ENCODE measurements around the gene PARVG.

The PARVG gene

GRCh38 chr22:44246615-44247326, 66.0 kb downstream of the PARVG start:
- peak; percentile 6 for DNase-seq

- DNase-seq, result no peak
These were observed 66.6 kb downstream of the PARVG start for GRCh38 chr22:44247346-44247745.

GRCh38 chr22:44247923-44248892, 67.5 kb downstream of the PARVG start:
- no peak for DNase-seq

DNA sequence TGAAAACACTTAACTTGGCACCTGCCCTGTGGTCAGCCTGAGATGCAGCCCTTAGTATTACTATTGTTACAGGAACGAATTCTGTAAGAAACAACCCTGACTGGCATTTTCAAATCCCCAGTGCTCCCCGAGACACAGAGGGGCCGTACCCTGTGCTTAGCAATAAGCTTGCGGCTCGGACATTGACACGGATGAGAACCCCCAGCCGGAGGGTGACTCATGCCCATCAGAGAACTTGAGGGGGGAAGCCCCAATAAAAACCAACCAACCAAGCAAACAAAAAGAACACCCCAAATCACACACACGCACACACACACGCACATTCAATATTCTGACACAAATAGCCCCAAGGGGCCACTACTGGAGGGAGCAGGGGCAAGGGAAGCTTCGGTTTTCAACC, 68.2 kb downstream of the PARVG start:
- DNase-seq, result no peak

- DNase-seq, result no peak
These were observed 68.8 kb downstream of the PARVG start for GRCh38 chr22:44249376-44250147.

DNA sequence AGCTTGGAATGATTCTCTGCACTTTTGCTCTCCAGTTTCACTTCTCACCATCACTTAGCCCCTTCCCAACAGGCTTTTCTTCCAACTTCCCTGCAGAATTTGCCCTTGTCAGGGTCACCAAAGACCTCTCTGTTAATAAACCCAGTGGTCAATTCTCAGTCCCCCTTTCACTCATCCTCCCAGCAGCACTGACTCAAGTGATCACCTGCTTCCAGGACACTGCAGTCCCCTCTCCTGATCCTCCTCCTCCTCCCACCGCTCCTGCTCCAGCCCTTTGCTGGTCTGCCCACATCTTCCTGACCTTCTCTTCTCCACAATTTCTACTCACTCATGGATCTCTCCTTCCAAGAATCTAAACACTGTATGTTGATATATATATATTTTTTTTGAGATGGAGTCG, 74.1 kb downstream of the PARVG start:
- DNase-seq, result no peak

- no peak for DNase-seq
These were observed 75.4 kb downstream of the PARVG start for GRCh38 chr22:44256085-44256484.

DNA sequence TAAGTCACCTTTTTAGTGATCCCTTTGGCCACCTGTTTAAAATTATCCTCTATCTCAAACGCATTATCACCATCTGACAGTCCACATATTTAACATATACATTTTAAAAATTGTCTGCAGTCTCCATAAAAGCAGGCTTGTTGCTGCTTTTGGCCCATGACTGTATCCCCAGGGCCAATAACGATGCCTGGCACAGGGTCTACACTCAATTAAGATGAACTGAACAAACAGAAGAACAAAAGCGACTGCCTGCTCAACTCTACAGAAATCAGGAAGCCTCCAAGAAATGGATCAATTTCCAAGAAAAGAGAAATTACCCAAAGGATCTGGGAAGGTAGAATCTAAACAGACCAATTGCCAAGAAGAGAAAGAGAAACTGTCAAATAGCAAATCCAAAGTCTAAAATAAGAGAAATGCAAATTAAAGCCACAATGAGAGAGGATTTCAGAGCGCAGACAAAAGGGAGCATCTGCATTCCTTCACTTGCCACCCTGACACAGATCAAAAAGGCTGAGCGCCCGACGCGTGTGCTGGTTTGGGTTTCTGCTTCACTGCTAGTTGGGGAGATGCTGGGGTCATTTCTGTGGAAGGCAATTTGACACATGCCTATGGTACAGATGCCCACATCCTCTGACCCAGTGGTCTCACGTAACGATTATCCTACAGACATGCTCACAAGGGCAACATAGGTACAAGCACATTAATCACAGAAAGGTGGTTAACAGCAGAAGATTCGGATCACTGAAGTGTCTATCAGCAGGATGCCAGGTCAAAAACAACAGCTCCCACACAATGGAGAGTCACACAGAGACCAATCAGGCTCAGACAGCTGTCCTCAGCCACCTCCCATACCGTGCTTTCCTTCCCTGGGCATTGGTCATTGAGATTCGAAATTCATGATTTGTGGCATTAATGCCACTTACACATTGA, 76.1 kb downstream of the PARVG start:
- no peak for DNase-seq

Measured in NCI-H1105 treated with DMSO at 0.1 percent for 48 hours (cell line).